Endothelial cell of umbilical vein (primary cell): ENCODE data around the gene CXXC5. TPM values are rescaled to one million over a fixed set of nuclear protein-coding genes. Genes with fewer than 3 reads are reported as not detected.

Experiments
- BruUV-seq: library from RNA; stranded (reverse); fragments of 400-500 nt; replicated peaks from 2 replicates; lab custom pipeline; 2021; lab: Mats Ljungman, UMichigan
- CTCF ChIA-PET: fragments of 300-600, 350-600 bp; sonication (Branson Sonifier 250); formaldehyde crosslinking; loops from one replicate; lab custom pipeline; 2021; ENCODE audit warnings: antibody characterized with exemption, inconsistent platforms; lab: Charles Lee
- POLR2A ChIA-PET: fragments of 300-600, 350-600 bp; sonication (Branson Sonifier 250); formaldehyde crosslinking; loops from one replicate; lab custom pipeline; 2021; ENCODE audit warnings: antibody characterized with exemption, inconsistent platforms; lab: Charles Lee
- DNase-seq: peaks from one replicate; pipeline ENCODE4 v3.0.0-alpha.2; 2011; ENCODE audit warnings: low read depth, low spot score
- FAIRE-seq: peaks from 2 replicates; lab custom pipeline; 2011; peaks lifted over from hg19 to GRCh38; lab: Jason Lieb, UNC
- H2AFZ ChIP-seq: 2 replicates; pipeline ENCODE4 v1.6.0; 2012; ENCODE audit warnings: low read depth, low read length, control low read depth, inconsistent platforms
- H3K27ac ChIP-seq: 2 replicates; pipeline ENCODE4 v1.5.1; 2011; ENCODE audit warnings: low read depth, mild to moderate bottlenecking, control low read depth, low read length, moderate library complexity; ENCODE audit not compliant: insufficient read depth
- H3K27me3 ChIP-seq, 2 experiments: 2 replicates each; pipeline versions ENCODE4 v1.6.0 to v1.6.1; 2011; ENCODE audit warnings: low read length in 2 of 2, mixed read lengths in 1 of 2; ENCODE audit not compliant: control insufficient read depth in 2 of 2, insufficient read depth in 2 of 2
- H3K36me3 ChIP-seq, 2 experiments: 2 replicates in 1 of 2; 3 replicates in 1 of 2; pipeline ENCODE4 v1.5.1; 2011; ENCODE audit warnings: low read length in 2 of 2, mild to moderate bottlenecking in 1 of 2, moderate library complexity in 1 of 2; ENCODE audit not compliant: control insufficient read depth in 2 of 2, insufficient read depth in 2 of 2; ENCODE audit errors: extremely low read depth in 1 of 2
- H3K4me1 ChIP-seq: 3 replicates; pipeline ENCODE4 v1.5.1; 2011; ENCODE audit warnings: mild to moderate bottlenecking, low read length; ENCODE audit not compliant: control insufficient read depth, insufficient read depth; ENCODE audit errors: extremely low read depth
- H3K4me2 ChIP-seq: 2 replicates; pipeline ENCODE4 v1.6.1; 2011; ENCODE audit warnings: low read length, control low read depth, mixed read lengths; ENCODE audit not compliant: insufficient read depth
- H3K4me3 ChIP-seq, 3 experiments: fragments of 200-600 bp in 1 of 3; sonication (generic), shearing (Covaris generic) in 1 of 3; replicated peaks in 1 of 3; 2 replicates each; pipeline ENCODE4 v1.5.1; 2011 to 2016; ENCODE audit warnings: control low read depth in 3 of 3, low read length in 3 of 3, mild to moderate bottlenecking in 2 of 3, inconsistent platforms in 1 of 3, low read depth in 1 of 3, moderate library complexity in 1 of 3; ENCODE audit not compliant: insufficient read depth in 1 of 3
- H3K79me2 ChIP-seq: 2 replicates; pipeline ENCODE4 v1.6.0; 2012; ENCODE audit warnings: low read length, inconsistent platforms; ENCODE audit not compliant: control insufficient read depth, insufficient read depth
- H3K9ac ChIP-seq: replicated peaks from 2 replicates; pipeline ENCODE3; 2011; ENCODE audit warnings: low read length, control low read depth; ENCODE audit not compliant: insufficient read depth; ENCODE audit errors: extremely low read depth
- H3K9me1 ChIP-seq: replicated peaks from 3 replicates; pipeline ENCODE4 v1.6.0; 2011; ENCODE audit warnings: mild to moderate bottlenecking, low read length; ENCODE audit not compliant: control insufficient read depth, insufficient read depth; ENCODE audit errors: extremely low read depth
- H3K9me3 ChIP-seq: replicated peaks from 2 replicates; pipeline ENCODE4 v1.5.1; 2012; ENCODE audit warnings: low read length, inconsistent platforms; ENCODE audit not compliant: control insufficient read depth, insufficient read depth
- H4K20me1 ChIP-seq: replicated peaks from 2 replicates; pipeline ENCODE3; 2011; ENCODE audit warnings: mild to moderate bottlenecking, low read length; ENCODE audit not compliant: control insufficient read depth, insufficient read depth; ENCODE audit errors: extremely low read depth
- GATA2 ChIP-seq: IDR thresholded peaks from 2 replicates; pipeline ENCODE4 v1.7.0; 2011; ENCODE audit warnings: low read depth, mild to moderate bottlenecking, moderate library complexity, mixed read lengths, low read length; ENCODE audit not compliant: insufficient read length, insufficient read depth
- MYC ChIP-seq: IDR thresholded peaks from one replicate; pipeline ENCODE4 v1.6.1; 2011; ENCODE audit warnings: mild to moderate bottlenecking, low read depth, low read length
- dilution Hi-C: fragments of 300-500 bp; cut with MboI; formaldehyde crosslinking; loops from one replicate; pipeline ENCODE4 v1.15.0; 2019; ENCODE audit warnings: low sequenced_read_pairs; ENCODE audit not compliant: extremely low pct_ligation_motif_present
- intact Hi-C: fragments of 100-400 bp; cut with micrococcal nuclease; formaldehyde crosslinking; loops from one replicate; pipeline ENCODE4 v1.10.0; 2022
- polyA plus RNA-seq, 4 experiments: library from polyadenylated mRNA; depleted of rRNA in 3 of 4; stranded (reverse) in 3 of 4; unstranded in 1 of 4; fragments of >200 nt; gene quantifications; 2 replicates each; pipeline versions ENCODE4 v1.2.1 to v1.2.3, GENCODE V29; 2011 to 2012; ENCODE audit warnings: missing spikeins in 1 of 4
- total RNA-seq: library from RNA; stranded (reverse); gene quantifications from 2 replicates; pipeline ENCODE4 v1.2.3, GENCODE V29; 2021
- TF ChIP-seq, protein P1 (sequence below), 2 donors: IDR thresholded peaks; 1 replicate in 1 of 2; 2 replicates in 1 of 2; pipeline ENCODE4 v1.5.1; 2011; ENCODE audit warnings: low read length in 2 of 2, mild to moderate bottlenecking in 2 of 2, moderate library complexity in 2 of 2, control low read depth in 1 of 2, inconsistent platforms in 1 of 2, low read depth in 1 of 2; ENCODE audit not compliant: insufficient read depth in 1 of 2; ENCODE audit errors: extremely low read depth in 1 of 2

The CXXC5 gene
- total and polyA plus RNA-seq, 2 donors (not counting 3 experiments of a cell fraction or from before 2014, with no cell fraction given): 2.7 to 5.5 TPM

- Histone ChIP-seq H3K9me1 (no peaks in the 10 kb centered on the region), H3K27ac (no peak overlapping the region), H3K4me2 (no peak overlapping the region), H2AFZ (peak overlapping the region; percentile 86), H3K36me3 (no peaks in the 10 kb centered on the region), H3K4me3 (no peak overlapping the region), H3K79me2 (no peaks in the 10 kb centered on the region), H3K4me1 (peaks cover 32% of the 10 kb centered on the region), H3K9me3 (no peaks in the 10 kb centered on the region), H3K9ac (no peak overlapping the region), H4K20me1 (no peaks in the 10 kb centered on the region), H3K27me3 (no peaks in the 10 kb centered on the region)
- CTCF ChIA-PET: interaction anchor here (0.5 to 2.2 kb wide), 11 partner anchors 10 to 95 kb away, joined by 3 to 15 read pairs (median 5); partner anchors contain the start of gene CXXC5
- POLR2A ChIA-PET: interaction anchor here (1.1 kb wide), 1 partner anchor 9 kb away, joined by 3 read pairs; no protein-coding TSS in a partner anchor
- DNase-seq (peak; percentile 33), FAIRE-seq (peak; percentile 67)
- no peak for TF ChIP-seq GATA2
- TF ChIP-seq, protein P1, sequence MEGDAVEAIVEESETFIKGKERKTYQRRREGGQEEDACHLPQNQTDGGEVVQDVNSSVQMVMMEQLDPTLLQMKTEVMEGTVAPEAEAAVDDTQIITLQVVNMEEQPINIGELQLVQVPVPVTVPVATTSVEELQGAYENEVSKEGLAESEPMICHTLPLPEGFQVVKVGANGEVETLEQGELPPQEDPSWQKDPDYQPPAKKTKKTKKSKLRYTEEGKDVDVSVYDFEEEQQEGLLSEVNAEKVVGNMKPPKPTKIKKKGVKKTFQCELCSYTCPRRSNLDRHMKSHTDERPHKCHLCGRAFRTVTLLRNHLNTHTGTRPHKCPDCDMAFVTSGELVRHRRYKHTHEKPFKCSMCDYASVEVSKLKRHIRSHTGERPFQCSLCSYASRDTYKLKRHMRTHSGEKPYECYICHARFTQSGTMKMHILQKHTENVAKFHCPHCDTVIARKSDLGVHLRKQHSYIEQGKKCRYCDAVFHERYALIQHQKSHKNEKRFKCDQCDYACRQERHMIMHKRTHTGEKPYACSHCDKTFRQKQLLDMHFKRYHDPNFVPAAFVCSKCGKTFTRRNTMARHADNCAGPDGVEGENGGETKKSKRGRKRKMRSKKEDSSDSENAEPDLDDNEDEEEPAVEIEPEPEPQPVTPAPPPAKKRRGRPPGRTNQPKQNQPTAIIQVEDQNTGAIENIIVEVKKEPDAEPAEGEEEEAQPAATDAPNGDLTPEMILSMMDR (IDR thresholded peaks at IDR 0.05; ENCODE audit: extremely low read depth in 1 of 2, insufficient read depth in 1 of 2, low read depth in 1 of 2, low read length in 2 of 2): peak; percentile 27 to 43
- TF ChIP-seq MYC: no peak
- dilution Hi-C loops: no loop called here
- no TSS peak for BruUV-seq
- intact Hi-C loops: loop anchor here (2.0 kb wide), 1 partner anchor 34 kb away; no protein-coding TSS in a partner anchor
These were observed 22.4 kb downstream of the CXXC5 start for GRCh38 chr5:139670369-139671095.
